ENCODE data around the gene TMEM161B. TPM values are rescaled to one million over a fixed set of nuclear protein-coding genes. Genes with fewer than 3 reads are reported as not detected.
"Not testable (repeated sequence)": the region's sequence is repeated elsewhere in the genome, so short reads cannot be mapped to it uniquely, and the experiment has no call there.

TMEM161B gene
- total RNA-seq, 1 donor from 2014 or later, result 17.4 TPM

GRCh38 chr5:88248743-88249540 is 19.7 kb downstream of the TMEM161B start:
- FAIRE-seq, result no peak
- Histone ChIP-seq H3K27me3 (ENCODE audit: control insufficient read depth, insufficient read depth, low read length) (no peaks in the 10 kb centered on the region), H3K36me3 (ENCODE audit: control insufficient read depth, insufficient read depth, low read length) (peaks cover 1% of the 10 kb centered on the region), H3K4me3 (ENCODE audit: low read depth, low read length) (no peak overlapping the region)
- no peak for TF ChIP-seq CTCF (IDR thresholded peaks at IDR 0.05; ENCODE audit: insufficient read depth, low read length, severe bottlenecking)
- DNase-seq (ENCODE audit: low read depth), result no peak

- no peak for FAIRE-seq
- DNase-seq (ENCODE audit: low read depth), result no peak
- H3K27me3 ChIP-seq (ENCODE audit: control insufficient read depth, insufficient read depth, low read length), result no peaks in the 10 kb centered on the region
- no peak overlapping the region for H3K4me3 ChIP-seq (ENCODE audit: low read depth, low read length)
- TF ChIP-seq CTCF (IDR thresholded peaks at IDR 0.05; ENCODE audit: insufficient read depth, low read length, severe bottlenecking), result no peak
- H3K36me3 ChIP-seq (ENCODE audit: control insufficient read depth, insufficient read depth, low read length), result peaks cover 1% of the 10 kb centered on the region
These were observed 20.6 kb downstream of the TMEM161B start for GRCh38 chr5:88248094-88248493.

- H3K4me3 ChIP-seq (ENCODE audit: low read depth, low read length), result no peak overlapping the region
- FAIRE-seq (no peak), DNase-seq (ENCODE audit: low read depth) (no peak)
- peaks cover 1% of the 10 kb centered on the region for H3K36me3 ChIP-seq (ENCODE audit: control insufficient read depth, insufficient read depth, low read length)
- H3K27me3 ChIP-seq (ENCODE audit: control insufficient read depth, insufficient read depth, low read length), result no peaks in the 10 kb centered on the region
- no peak for TF ChIP-seq CTCF (IDR thresholded peaks at IDR 0.05; ENCODE audit: insufficient read depth, low read length, severe bottlenecking)
These were observed 22.8 kb downstream of the TMEM161B start for GRCh38 chr5:88245893-88246244.

- DNase-seq (ENCODE audit: low read depth) (peak; percentile 7), FAIRE-seq (no peak)
- no peaks in the 10 kb centered on the region for H3K36me3 ChIP-seq (ENCODE audit: control insufficient read depth, insufficient read depth, low read length)
- H3K4me3 ChIP-seq (ENCODE audit: low read depth, low read length), result no peak overlapping the region
- no peak for TF ChIP-seq CTCF (IDR thresholded peaks at IDR 0.05; ENCODE audit: insufficient read depth, low read length, severe bottlenecking)
- no peaks in the 10 kb centered on the region for H3K27me3 ChIP-seq (ENCODE audit: control insufficient read depth, insufficient read depth, low read length)
These were observed 23.3 kb downstream of the TMEM161B start for GRCh38 chr5:88245241-88245892.

- no peak overlapping the region for H3K4me3 ChIP-seq (ENCODE audit: low read depth, low read length)
- no peaks in the 10 kb centered on the region for H3K36me3 ChIP-seq (ENCODE audit: control insufficient read depth, insufficient read depth, low read length)
- no peak for TF ChIP-seq CTCF (IDR thresholded peaks at IDR 0.05; ENCODE audit: insufficient read depth, low read length, severe bottlenecking)
- peak; percentile 85 for DNase-seq (ENCODE audit: low read depth)
- FAIRE-seq, result no peak
- no peaks in the 10 kb centered on the region for H3K27me3 ChIP-seq (ENCODE audit: control insufficient read depth, insufficient read depth, low read length)
These were observed 24.0 kb downstream of the TMEM161B start for GRCh38 chr5:88244686-88245085.

- H3K36me3 ChIP-seq (ENCODE audit: control insufficient read depth, insufficient read depth, low read length); H3K27me3 ChIP-seq (ENCODE audit: control insufficient read depth, insufficient read depth, low read length); DNase-seq (ENCODE audit: low read depth); FAIRE-seq; H3K4me3 ChIP-seq (ENCODE audit: low read depth, low read length): not testable (repeated sequence)
These were observed 25.2 kb downstream of the TMEM161B start for GRCh38 chr5:88243493-88243892.
